GM21825 (cell line): ENCODE results near the gene ELOVL4.

Experiments used
- ATAC-seq: cut with Tn5 transposase; IDR thresholded peaks from one replicate; pipeline ENCODE4 v1.9.1; 2021; ENCODE audit warnings: mild to moderate bottlenecking, moderate library complexity; ENCODE audit not compliant: unreplicated experiment

ELOVL4 gene

DNA sequence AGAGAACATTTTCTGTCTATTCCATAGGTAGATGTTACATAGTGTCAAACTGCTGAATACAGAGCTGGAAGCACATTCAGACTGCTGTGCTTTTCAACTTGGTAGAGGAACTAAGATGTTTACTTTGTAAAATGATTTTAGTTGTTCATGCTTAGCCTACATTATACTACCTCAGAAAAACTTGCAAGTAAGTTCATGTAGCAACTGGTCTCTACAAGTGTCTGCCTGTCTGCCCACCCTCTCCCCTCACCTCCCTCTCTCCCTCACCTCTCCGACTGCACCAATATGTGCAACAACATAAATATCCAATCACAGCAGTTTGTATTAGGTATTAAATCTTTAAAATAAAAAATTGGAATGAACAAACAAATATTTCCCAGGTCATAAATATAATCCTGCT is 25.3 kb downstream of the ELOVL4 start:
- ATAC-seq = no peak

DNA sequence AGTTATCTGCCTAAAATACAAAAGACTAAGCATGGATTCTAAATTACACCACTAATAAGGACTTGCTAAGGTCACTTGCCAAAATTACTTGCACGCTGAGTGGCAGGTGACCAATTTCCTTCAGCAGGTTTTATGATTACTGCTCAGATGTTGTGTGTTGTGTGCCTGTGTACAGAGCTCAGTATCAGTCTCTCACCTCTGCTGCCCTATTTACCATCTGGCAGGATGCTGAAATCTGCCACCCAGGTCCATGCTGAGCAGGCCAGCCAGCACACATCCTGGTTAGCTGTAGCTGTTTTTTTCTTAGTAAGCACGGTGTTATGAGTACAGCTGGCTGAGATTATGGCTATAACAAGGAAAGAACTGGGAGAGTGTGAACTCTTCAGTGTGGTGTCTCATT is 34.0 kb downstream of the ELOVL4 start:
- ATAC-seq = no peak

DNA sequence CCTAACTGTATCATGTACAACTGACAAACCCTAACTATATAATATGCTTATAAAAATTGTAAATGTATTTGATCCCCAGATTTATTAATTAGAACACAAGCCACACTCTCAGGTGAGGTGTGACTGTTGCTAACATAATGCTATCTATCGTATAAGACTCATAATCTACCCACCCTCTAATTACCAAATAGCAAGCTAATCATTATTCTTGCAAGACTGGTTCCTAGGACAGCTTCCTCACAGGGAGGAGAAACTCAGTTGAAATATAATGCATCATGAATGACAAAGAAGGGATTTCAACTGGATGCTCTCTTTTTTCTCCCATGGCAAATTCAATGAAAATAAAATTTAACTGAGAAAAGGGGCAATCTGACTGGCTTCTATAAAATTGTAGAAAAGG is 35.4 kb downstream of the ELOVL4 start:
- ATAC-seq = no peak

DNA sequence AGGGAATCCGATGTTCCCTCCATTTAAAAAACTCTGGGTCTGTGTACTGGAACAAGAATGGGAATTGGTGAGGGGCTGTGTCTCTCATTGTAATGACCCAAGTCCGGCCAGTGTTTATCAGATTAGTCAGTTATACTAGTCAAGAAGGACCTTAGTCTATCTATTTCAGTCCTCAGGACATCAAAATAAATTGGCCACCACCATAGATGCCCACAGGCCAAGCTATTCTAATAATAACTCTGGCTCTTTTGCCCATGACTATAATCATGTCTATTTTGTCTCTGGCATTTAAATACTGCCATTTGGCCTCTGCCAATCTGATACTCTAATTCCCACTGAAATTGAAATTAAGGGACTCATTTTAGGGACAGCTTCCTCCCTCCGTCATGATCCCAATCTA is 37.8 kb downstream of the ELOVL4 start:
- ATAC-seq = no peak

DNA sequence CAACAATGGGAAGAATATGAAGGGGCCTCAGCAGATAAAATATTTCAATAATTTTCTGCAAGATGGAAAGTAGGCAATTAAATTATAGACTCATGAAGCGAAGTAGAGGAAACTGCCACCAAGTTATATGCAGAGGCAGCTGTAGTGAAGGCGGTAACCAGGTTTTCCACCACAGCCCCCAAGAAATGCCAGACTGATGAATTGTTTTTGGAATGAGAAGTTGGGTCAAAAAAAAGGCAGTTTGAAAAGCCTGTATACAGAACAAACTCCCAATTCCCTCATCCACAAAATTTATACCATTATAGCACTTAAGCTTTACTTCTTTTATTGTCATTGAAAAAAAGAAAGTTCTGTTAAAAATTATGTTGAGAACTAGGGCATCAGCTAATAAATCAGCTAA is 45.3 kb downstream of the ELOVL4 start:
- ATAC-seq = no peak

DNA sequence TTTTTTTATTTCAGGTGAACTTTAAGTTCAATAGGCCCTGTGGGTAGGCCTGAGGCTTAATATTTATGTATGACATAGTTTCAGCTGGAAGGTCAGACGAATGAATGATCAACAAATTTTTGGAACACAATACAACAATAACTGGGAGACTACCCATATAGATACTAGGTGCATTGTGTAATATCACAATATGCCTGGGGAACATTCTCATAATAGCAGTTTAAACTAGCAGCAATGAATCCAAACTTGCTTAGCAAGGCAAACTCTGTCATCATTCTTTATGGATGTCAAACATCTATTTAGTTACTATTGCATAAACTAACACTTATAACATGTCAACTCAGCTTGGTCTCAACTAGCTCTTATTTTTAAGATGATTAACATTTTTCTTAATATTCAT is 49.3 kb downstream of the ELOVL4 start:
- no peak for ATAC-seq

DNA sequence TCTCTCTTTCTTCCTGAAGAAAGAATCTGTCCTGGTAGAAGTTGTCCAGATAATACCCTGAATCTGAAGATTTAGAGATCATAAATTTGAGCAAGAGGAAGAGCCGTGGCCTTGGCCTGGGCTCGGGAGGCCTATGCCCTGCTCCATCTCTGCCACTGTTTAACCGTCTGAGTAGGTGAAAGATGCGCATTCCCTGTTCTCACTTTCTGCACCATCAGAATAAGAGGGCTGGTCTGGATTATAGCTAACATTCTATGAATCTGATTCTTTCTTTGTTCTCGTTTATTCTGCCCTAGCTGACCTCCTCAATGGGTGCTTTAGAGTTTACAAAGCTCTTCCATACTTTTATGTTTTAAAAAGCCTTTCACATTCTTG is 51.3 kb downstream of the ELOVL4 start:
- ATAC-seq = no peak

DNA sequence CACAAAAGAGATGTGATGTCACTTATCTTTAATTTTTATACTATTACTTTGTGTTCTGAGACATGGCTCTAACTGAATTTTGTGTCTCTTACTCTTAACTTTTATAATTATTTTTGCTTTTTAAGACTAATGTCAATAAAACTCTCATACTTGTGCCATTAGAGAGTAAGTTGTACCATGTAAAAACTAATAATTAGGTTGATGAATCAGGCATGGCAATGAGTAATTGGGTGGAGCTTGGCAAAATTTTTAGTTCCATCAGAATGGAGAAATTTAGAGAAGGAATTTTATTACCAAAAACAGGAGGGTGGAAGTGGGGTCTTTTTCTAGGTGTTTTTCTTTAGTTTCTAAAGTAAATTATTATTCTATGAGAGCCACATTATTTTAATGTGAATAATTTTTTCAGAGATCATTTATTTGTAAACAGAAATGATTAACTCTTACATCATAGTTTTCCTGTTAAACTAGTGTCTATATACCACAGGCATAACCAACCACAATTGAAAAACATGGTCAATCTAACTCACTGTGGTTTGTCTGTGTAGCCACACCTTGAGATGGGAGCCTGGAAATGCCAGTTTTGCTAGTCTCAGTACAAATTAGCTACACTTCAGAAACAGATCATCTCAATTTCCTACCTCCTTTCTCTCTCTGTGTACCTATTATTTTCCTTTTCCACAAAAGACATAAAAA is 51.8 kb downstream of the ELOVL4 start:
- ATAC-seq = no peak

DNA sequence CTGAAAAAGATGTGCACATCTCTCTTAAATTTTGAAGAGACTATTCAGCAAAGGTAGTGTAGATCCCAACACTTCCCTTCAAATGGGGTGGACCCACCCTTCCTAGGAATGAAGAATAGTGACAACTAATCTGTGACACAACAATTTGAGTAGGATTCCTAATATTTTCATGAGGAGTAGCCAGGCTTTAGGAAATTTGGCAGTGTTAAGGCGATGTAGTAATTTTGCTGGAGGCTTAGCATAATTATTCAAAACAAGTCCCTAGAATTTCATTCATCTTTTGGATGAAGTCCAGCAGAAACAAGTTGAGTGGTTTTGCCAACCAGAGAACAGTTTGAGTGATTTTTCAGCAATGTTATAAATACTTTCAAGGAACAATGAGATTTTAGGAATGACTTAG is 52.4 kb downstream of the ELOVL4 start:
- no peak for ATAC-seq

DNA sequence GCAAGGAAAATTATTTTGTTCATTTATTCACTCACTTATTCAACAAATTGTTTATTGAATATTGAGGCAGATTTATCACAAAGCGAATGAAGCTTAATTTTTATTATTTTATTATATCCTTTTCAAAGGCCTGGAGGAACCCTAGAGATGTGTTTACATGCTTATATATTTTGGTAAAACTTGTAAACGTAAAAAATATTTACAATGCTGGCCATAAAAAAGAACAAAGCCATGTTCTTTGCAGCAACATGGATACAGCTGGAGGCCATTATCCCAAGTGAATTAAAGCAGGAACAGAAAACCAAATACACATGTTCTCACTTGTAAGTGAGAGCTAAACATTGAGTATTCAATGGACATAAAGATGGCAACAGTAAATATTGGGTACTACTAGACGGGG is 58.8 kb downstream of the ELOVL4 start:
- no peak for ATAC-seq

DNA sequence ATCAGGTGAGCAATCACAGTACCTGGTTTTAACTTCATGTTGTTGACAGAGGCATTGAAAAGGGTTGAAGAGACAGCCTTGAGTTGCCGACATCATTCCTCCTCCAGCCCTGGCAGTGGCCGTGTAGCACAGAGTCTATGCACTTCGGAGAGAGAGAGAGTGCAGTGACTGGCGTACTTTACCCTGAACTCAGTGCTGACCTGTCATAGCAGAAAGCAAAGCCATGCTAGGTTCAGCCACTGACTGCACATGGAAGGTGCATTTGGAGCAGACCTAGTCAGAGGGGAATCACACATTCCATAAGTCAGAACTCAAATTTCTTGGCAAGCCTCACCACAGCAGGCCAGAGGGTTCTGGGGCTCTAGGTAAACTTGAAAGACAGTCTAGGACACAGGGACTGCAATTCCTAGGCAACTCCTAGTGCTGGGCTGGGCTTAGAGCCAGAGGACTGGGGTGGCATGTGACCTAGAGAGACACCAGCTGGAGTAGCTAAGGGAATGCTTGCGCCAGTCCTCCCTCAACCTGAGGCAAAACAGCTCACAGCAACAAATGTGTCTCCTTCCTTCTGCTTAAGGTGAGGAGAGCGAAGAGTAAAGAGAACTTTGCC is 69.1 kb downstream of the ELOVL4 start:
- ATAC-seq = no peak

DNA sequence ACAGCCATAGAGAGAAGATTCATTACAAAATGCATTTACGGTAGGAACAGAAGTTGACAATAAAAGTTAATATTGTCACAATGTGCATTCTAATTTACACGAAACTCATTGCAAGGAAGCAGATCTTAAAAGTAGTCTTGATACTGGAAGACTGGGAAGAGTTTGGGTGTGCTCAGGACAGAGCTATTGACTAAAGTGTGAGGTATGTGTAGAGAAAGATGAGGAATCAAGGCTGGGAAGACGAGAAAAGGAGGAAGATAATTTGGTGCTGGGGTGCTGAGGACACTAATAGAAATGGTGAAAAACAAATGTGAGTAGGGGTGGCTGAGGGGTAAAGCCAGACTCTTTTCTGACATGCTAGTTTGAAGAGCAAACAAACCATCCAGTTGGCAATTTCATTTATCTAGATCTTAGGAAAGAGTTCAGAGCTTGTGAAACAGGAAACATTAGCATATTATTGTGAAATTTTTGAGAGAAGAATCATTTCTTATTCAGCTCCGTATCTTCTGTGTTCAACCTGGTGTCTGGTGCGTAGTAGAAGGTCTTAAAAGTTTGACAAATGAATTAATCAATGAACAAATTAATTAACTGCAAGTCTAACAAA is 72.7 kb downstream of the ELOVL4 start:
- no peak for ATAC-seq

DNA sequence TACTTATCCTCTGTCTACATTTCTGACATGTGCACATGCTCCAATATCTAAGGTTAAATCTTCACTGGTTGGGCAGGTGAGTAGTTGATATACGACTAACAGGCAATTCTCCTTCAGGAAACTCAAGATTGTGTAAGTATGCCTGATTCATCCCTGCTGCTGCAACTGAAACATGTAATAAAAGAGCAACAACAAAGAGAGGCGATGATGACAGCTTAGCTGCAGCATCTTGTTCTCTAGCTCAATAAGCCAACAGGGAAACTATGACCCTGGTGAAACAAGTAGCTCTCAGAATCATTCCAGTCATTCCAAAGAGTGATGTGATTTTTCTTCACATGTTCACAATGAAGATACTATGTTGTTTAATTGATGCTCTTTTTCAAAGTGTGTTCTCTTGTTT is 74.4 kb downstream of the ELOVL4 start:
- ATAC-seq = no peak

DNA sequence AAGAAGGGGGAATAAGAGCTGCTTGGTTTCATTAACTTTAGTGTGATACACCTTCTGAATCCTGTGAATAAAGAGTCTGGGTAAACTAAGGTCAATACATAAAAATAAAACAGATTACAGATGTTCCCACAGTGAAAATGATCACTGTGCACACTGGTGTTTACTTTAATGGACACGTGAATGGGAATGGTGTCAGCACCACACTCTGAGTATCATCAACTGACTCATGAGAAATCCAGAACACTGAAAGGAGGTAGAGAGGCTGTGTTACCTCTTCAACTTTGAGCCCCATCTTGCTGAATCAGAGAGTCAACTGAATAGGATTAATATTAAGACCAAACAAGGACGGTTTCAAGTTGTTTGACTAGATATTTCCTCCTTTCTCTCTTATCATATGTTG is 75.0 kb downstream of the ELOVL4 start:
- no peak for ATAC-seq

DNA sequence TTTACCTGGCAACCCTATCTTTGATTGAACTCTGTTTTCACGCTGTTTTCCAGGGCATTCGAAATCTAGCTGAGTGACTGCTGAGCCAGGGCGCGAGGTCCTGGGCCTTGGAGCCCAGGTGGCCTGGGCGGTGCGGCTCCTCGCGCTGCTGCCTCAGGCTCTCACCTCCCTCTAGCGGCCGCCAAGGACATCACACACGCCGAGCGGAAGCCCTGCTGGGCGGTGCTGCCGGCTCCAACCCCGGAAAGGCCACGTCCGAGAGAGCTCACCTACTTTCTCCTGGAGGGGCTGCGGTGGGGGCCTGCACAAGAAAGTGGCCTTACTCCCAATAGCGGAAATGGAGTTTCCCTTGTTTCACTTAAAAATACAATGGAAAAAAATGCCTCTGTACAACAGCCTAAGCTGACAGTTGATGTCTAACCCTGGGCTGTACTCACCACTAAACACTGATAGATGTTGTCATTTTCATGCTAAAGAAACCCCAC is 77.7 kb downstream of the ELOVL4 start:
- ATAC-seq = peak; percentile 100

DNA sequence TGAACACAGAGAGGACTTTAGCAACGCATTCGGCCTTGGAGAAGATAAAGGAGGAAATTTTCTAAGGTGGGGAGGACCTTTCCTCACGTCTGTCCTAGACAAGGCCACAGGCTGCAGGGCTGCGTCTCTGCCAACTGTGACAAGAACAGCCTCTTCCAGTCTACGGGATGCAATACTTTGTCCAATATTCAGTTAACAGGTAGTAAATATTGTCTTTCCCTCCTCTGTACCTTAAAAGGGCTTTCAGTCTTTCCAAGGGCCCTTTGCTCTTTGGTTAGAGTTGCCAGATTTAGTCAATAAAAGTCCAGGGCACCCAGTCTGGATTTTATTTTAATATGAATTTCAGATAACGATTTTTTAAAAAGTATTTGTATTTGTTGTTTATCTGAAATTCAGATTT is 78.2 kb downstream of the ELOVL4 start:
- no peak for ATAC-seq

DNA sequence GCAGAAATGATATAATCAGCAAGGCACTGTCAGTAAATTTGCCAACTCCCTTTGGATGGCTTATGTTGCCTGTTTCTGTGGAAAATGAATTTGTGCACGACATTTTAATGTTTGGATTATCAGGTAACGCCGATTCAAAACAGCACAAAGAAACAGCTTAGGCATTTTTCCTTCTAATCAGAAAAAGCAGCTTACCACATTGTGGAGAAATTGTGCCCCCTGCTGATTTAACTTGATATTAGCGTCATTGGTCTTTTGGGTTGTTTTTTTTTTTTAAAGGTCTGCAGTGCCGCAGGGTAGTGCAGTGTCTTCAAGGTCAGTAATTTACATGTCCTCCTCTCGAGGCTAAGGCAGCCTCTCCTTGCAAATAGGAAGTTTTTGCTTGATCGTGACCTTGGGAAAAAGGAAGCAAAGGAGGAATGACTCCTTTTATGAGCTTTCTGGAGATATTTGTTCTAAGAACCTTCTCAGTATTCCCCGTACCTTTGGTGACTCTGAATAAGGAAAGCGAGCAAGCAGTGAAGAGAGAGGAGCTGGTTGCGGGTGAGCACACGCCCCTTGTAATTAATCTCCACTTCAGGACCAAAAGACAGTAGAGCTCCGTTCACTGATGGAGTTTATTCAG is 79.1 kb downstream of the ELOVL4 start:
- no peak for ATAC-seq
